ENCODE data around the gene PHACTR1. TPM values are rescaled to one million over a fixed set of nuclear protein-coding genes. Genes with fewer than 3 reads are reported as not detected.

PHACTR1 gene
- total RNA-seq, 2 experiments from 2014 or later = 0.47 to 0.61 TPM

DNA sequence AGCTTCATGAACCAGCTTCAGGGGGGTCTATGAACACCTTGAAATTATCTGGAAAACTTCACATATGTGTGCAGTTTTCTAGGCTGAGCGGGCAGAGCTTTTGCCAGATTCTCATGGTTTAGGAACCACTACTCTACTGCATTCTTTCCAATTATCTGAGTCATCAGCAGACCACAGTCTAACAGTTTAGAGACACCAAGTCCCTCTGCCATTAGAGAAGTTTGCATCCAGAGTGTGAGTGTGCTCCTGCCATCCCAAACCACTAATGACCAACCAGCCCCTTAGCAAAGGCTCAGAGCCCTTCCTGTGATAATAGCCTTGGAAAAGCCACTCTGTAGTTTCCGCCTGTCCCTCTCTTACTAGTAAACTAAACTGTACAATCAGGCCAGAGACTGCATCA, 96.8 kb downstream of the PHACTR1 start:
- CTCF ChIA-PET = interaction anchor here (0.6 kb wide), 1 partner anchor 12 kb away, joined by 3 read pairs; no protein-coding TSS in a partner anchor
- no peaks in the 10 kb centered on the region for H3K9me3 Mint-ChIP-seq (ENCODE audit: insufficient read depth)
- DNase-seq (no peak), ATAC-seq (no peak)
- peaks cover 2% of the 10 kb centered on the region for H3K27me3 Mint-ChIP-seq (ENCODE audit: low read depth)
- no peaks in the 10 kb centered on the region for H3K36me3 Mint-ChIP-seq (ENCODE audit: low read depth)
- POLR2A ChIA-PET = no interaction called here
- no peaks in the 10 kb centered on the region for H3K4me1 Mint-ChIP-seq (ENCODE audit: low read depth)
- no peak overlapping the region for H3K27ac Mint-ChIP-seq
- H3K4me3 Mint-ChIP-seq = no peak overlapping the region

GRCh38 chr6:12814015-12814414, 97.4 kb downstream of the PHACTR1 start:
- Mint-ChIP-seq H3K27me3 (ENCODE audit: low read depth) (peaks cover 2% of the 10 kb centered on the region), H3K4me3 (no peak overlapping the region), H3K4me1 (ENCODE audit: low read depth) (peaks cover under 1% of the 10 kb centered on the region), H3K27ac (no peak overlapping the region), H3K9me3 (ENCODE audit: insufficient read depth) (no peaks in the 10 kb centered on the region), H3K36me3 (ENCODE audit: low read depth) (no peaks in the 10 kb centered on the region)
- no peak for ATAC-seq
- ChIA-PET POLR2A (no interaction called here), CTCF (no interaction called here)
- DNase-seq = no peak

DNA sequence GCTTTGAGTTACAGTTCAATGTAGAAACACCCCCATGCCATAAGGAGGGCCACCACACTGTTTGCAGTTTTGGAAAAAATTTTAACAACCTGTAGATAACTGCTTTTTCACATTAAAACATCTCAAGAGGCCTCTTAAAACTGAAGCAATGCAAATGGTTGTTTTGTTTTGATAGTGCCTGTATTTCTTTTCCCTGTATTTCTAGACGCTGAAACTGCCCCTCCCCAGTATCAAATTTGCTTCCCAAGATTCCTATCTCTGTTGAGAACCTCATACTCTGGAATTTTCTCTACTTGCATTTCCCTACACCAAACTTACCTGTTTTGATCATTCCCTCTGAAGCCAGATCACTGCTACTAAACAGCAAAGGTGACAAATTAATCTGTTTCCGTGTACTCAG, 98.5 kb downstream of the PHACTR1 start:
- ATAC-seq (no peak), DNase-seq (no peak)
- peaks cover 4% of the 10 kb centered on the region for H3K4me1 Mint-ChIP-seq (ENCODE audit: low read depth)
- no peak overlapping the region for H3K4me3 Mint-ChIP-seq
- ChIA-PET POLR2A (interaction anchor here (0.6 kb wide), 1 partner anchor 38 kb away, joined by 3 read pairs; no protein-coding TSS in a partner anchor), CTCF (no interaction called here)
- H3K27me3 Mint-ChIP-seq (ENCODE audit: low read depth) = peaks cover 2% of the 10 kb centered on the region
- no peaks in the 10 kb centered on the region for H3K9me3 Mint-ChIP-seq (ENCODE audit: insufficient read depth)
- H3K36me3 Mint-ChIP-seq (ENCODE audit: low read depth) = no peaks in the 10 kb centered on the region
- H3K27ac Mint-ChIP-seq = no peak overlapping the region

- Mint-ChIP-seq H3K9me3 (ENCODE audit: insufficient read depth) (no peaks in the 10 kb centered on the region), H3K36me3 (ENCODE audit: low read depth) (no peaks in the 10 kb centered on the region), H3K27ac (no peak overlapping the region), H3K27me3 (ENCODE audit: low read depth) (peaks cover 2% of the 10 kb centered on the region), H3K4me3 (no peak overlapping the region), H3K4me1 (ENCODE audit: low read depth) (peaks cover 4% of the 10 kb centered on the region)
- DNase-seq (no peak), ATAC-seq (no peak)
- ChIA-PET CTCF (no interaction called here), POLR2A (no interaction called here)
These were observed 99.5 kb downstream of the PHACTR1 start for GRCh38 chr6:12815884-12816600.

DNA sequence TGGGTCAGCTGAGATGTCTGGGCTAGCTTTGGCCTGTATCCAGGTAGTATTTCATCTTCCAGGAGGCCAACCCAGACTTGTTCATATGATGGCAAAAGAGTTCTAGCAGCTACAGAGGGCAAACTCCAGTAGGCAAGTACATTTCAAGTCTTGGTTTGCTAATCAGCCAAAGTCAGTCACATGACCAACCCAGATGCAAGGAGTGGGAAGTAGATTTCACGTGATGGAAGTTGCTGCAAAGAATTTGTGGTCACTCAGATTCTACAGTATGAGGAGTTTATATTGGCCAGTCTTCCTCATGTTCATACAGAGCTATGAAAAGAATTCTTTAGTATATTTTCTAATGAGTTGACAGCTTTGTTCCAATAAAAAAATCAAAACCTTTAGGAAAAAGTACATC, 101.8 kb downstream of the PHACTR1 start:
- H3K4me3 Mint-ChIP-seq = no peak overlapping the region
- DNase-seq (no peak), ATAC-seq (no peak)
- H3K4me1 Mint-ChIP-seq (ENCODE audit: low read depth) = peaks cover 4% of the 10 kb centered on the region
- no peaks in the 10 kb centered on the region for H3K9me3 Mint-ChIP-seq (ENCODE audit: insufficient read depth)
- CTCF ChIA-PET = interaction anchor here (1.0 kb wide), 1 partner anchor 26 kb away, joined by 3 read pairs; no protein-coding TSS in a partner anchor
- POLR2A ChIA-PET = no interaction called here
- H3K27ac Mint-ChIP-seq = no peak overlapping the region
- no peaks in the 10 kb centered on the region for H3K36me3 Mint-ChIP-seq (ENCODE audit: low read depth)
- peaks cover 2% of the 10 kb centered on the region for H3K27me3 Mint-ChIP-seq (ENCODE audit: low read depth)

- Mint-ChIP-seq H3K27me3 (ENCODE audit: low read depth) (peaks cover 5% of the 10 kb centered on the region), H3K4me3 (no peak overlapping the region), H3K36me3 (ENCODE audit: low read depth) (no peaks in the 10 kb centered on the region), H3K9me3 (ENCODE audit: insufficient read depth) (no peaks in the 10 kb centered on the region), H3K4me1 (ENCODE audit: low read depth) (peaks cover 4% of the 10 kb centered on the region), H3K27ac (no peak overlapping the region)
- ChIA-PET CTCF (no interaction called here), POLR2A (no interaction called here)
- ATAC-seq (no peak), DNase-seq (no peak)
These were observed 107.3 kb downstream of the PHACTR1 start for GRCh38 chr6:12823847-12824246.

DNA sequence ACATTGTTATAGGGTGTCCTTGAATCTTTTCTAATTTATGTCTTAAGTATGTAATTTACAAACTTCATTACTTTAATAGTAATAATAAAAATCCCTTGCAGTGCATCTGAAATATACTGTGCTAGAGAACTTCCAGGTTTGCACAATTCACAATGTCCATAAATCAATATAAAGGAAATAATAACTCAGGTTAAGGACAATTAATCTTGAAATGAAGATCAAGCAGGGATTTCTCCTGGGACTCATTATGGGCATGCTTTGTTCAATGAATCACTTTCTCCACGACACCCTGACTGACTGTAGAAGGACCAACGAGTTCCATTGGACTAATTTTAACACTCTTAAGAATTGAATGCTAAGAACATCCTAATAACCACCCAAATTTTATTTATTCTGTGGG, 110.0 kb downstream of the PHACTR1 start:
- Mint-ChIP-seq H3K4me3 (no peak overlapping the region), H3K36me3 (ENCODE audit: low read depth) (no peaks in the 10 kb centered on the region), H3K27ac (no peak overlapping the region), H3K27me3 (ENCODE audit: low read depth) (peaks cover 5% of the 10 kb centered on the region), H3K9me3 (ENCODE audit: insufficient read depth) (no peaks in the 10 kb centered on the region), H3K4me1 (ENCODE audit: low read depth) (no peaks in the 10 kb centered on the region)
- POLR2A ChIA-PET = no interaction called here
- ATAC-seq (no peak), DNase-seq (no peak)
- CTCF ChIA-PET = no interaction called here

GRCh38 chr6:12827921-12828320, 111.4 kb downstream of the PHACTR1 start:
- Mint-ChIP-seq H3K27me3 (ENCODE audit: low read depth) (peaks cover 5% of the 10 kb centered on the region), H3K36me3 (ENCODE audit: low read depth) (no peaks in the 10 kb centered on the region), H3K9me3 (ENCODE audit: insufficient read depth) (no peaks in the 10 kb centered on the region), H3K4me3 (no peak overlapping the region), H3K4me1 (ENCODE audit: low read depth) (no peaks in the 10 kb centered on the region), H3K27ac (no peak overlapping the region)
- DNase-seq (no peak), ATAC-seq (no peak)
- ChIA-PET POLR2A (no interaction called here), CTCF (no interaction called here)

- Mint-ChIP-seq H3K36me3 (ENCODE audit: low read depth) (no peaks in the 10 kb centered on the region), H3K27ac (no peak overlapping the region), H3K27me3 (ENCODE audit: low read depth) (peaks cover 3% of the 10 kb centered on the region), H3K4me3 (no peak overlapping the region), H3K4me1 (ENCODE audit: low read depth) (no peaks in the 10 kb centered on the region), H3K9me3 (ENCODE audit: insufficient read depth) (no peaks in the 10 kb centered on the region)
- no peak for ATAC-seq
- CTCF ChIA-PET = no interaction called here
- POLR2A ChIA-PET = no interaction called here
- DNase-seq = no peak
These were observed 115.7 kb downstream of the PHACTR1 start for GRCh38 chr6:12832226-12832735.

GRCh38 chr6:12836009-12836408, 119.4 kb downstream of the PHACTR1 start:
- no peak for ATAC-seq
- Mint-ChIP-seq H3K36me3 (ENCODE audit: low read depth) (no peaks in the 10 kb centered on the region), H3K27ac (no peak overlapping the region), H3K9me3 (ENCODE audit: insufficient read depth) (no peaks in the 10 kb centered on the region), H3K27me3 (ENCODE audit: low read depth) (peaks cover 3% of the 10 kb centered on the region), H3K4me3 (no peak overlapping the region), H3K4me1 (ENCODE audit: low read depth) (no peaks in the 10 kb centered on the region)
- POLR2A ChIA-PET = no interaction called here
- no peak for DNase-seq
- CTCF ChIA-PET = no interaction called here

DNA sequence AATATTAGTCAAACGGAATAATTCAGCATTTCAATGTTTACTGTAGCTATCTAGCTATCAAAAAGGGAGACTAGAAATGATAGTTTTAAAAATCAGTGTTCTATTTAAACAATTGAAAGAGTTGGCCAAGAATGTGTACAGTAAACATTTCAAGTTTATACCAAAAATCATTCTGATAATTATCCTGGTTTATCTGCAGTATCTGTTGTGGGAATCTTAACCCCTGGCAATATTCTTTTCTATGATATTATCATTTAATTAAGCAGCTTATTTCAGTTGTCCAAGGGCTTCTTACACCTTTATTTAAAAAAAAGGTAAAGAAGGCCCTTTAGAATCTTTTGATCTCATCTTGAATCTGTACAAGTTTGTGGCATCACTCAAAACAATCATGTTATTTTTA, 125.1 kb downstream of the PHACTR1 start:
- CTCF ChIA-PET = no interaction called here

DNA sequence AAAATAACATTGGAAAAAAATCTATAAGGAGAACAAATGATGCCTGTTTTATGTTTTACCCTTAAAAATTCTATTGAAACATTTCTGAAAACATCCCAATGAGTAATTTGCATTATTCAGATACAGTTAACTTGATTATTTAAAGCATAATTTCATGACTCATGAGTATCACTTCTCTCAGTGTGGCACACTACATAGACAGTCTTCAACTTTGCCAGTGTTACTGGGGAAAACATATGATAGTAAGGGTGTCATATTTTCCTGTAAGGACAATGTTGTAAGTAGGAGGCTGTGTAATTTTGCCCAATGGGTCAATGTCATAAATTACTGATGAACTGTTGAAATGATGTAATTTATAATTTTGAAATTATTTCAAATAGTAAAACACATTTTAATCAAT, 125.5 kb downstream of the PHACTR1 start:
- H3K27ac Mint-ChIP-seq = no peak overlapping the region
- CTCF ChIA-PET = no interaction called here
- no peaks in the 10 kb centered on the region for H3K9me3 Mint-ChIP-seq (ENCODE audit: insufficient read depth)
- no peak overlapping the region for H3K4me3 Mint-ChIP-seq
- ATAC-seq = no peak
- no peaks in the 10 kb centered on the region for H3K36me3 Mint-ChIP-seq (ENCODE audit: low read depth)
- POLR2A ChIA-PET = no interaction called here
- DNase-seq = no peak
- H3K4me1 Mint-ChIP-seq (ENCODE audit: low read depth) = no peaks in the 10 kb centered on the region
- H3K27me3 Mint-ChIP-seq (ENCODE audit: low read depth) = peaks cover 3% of the 10 kb centered on the region

More for the DNA sequence above, 125.1 kb downstream of the PHACTR1 start:
- Mint-ChIP-seq H3K27me3 (ENCODE audit: low read depth) (peaks cover 5% of the 10 kb centered on the region), H3K9me3 (ENCODE audit: insufficient read depth) (no peaks in the 10 kb centered on the region), H3K36me3 (ENCODE audit: low read depth) (no peaks in the 10 kb centered on the region), H3K4me3 (no peak overlapping the region), H3K27ac (no peak overlapping the region), H3K4me1 (ENCODE audit: low read depth) (no peaks in the 10 kb centered on the region)
- DNase-seq (no peak), ATAC-seq (no peak)
- POLR2A ChIA-PET = no interaction called here

- no peak overlapping the region for H3K27ac Mint-ChIP-seq
- H3K27me3 Mint-ChIP-seq (ENCODE audit: low read depth) = peaks cover 3% of the 10 kb centered on the region
- no peaks in the 10 kb centered on the region for H3K36me3 Mint-ChIP-seq (ENCODE audit: low read depth)
- H3K4me3 Mint-ChIP-seq = no peak overlapping the region
- ChIA-PET CTCF (no interaction called here), POLR2A (no interaction called here)
- DNase-seq (no peak), ATAC-seq (no peak)
- no peaks in the 10 kb centered on the region for H3K9me3 Mint-ChIP-seq (ENCODE audit: insufficient read depth)
- H3K4me1 Mint-ChIP-seq (ENCODE audit: low read depth) = no peaks in the 10 kb centered on the region
These were observed 126.1 kb downstream of the PHACTR1 start for GRCh38 chr6:12842658-12843057.

All from activated CD8-positive, alpha-beta T cell treated with anti-CD3 and anti-CD28 coated beads, Interleukin-2, amount 10 ng/mL, durations not matched to agents 7 days and 5 days (primary cell).